Muscle of leg (tissue), 11 donors: ENCODE measurements around the gene TMEM54. TPM values are rescaled to one million over a fixed set of nuclear protein-coding genes. Genes with fewer than 3 reads are reported as not detected.

Source experiments
- DNase-seq: peaks from one replicate; pipeline ENCODE4 v3.0.0; 2013
- H3K27ac ChIP-seq: one replicate; pipeline ENCODE4 v1.5.1; 2013; ENCODE audit warnings: mild to moderate bottlenecking, low read length, control low read depth
- H3K27me3 ChIP-seq: one replicate; pipeline ENCODE4 v1.6.1; 2013; ENCODE audit warnings: low read length; ENCODE audit not compliant: control insufficient read depth, insufficient read depth
- H3K36me3 ChIP-seq: one replicate; pipeline ENCODE4 v1.6.1; 2013; ENCODE audit warnings: low read length; ENCODE audit not compliant: control insufficient read depth, insufficient read depth
- H3K4me1 ChIP-seq: one replicate; pipeline ENCODE4 v1.6.1; 2013; ENCODE audit warnings: low read length; ENCODE audit not compliant: control insufficient read depth, insufficient read depth
- H3K4me3 ChIP-seq: one replicate; pipeline ENCODE4 v1.5.1; 2013; ENCODE audit warnings: low read length, control low read depth
- H3K9me3 ChIP-seq: replicated peaks from 2 replicates; pipeline ENCODE4 v1.6.1; 2013; ENCODE audit warnings: low read depth, low read length; ENCODE audit not compliant: control insufficient read depth
- WGBS: methylation state at CpG from one replicate; pipeline ENCODE4 v1.1.5; 2013; ENCODE audit warnings: missing lambda C conversion rate; ENCODE audit not compliant: insufficient coverage; 5-methylcytosine and 5-hydroxymethylcytosine counted together
- polyA plus RNA-seq, 8 donors: library from polyadenylated mRNA; unstranded; fragments of 120-200 nt; gene quantifications; one replicate each; pipeline versions ENCODE4 v1.2.1 to v1.2.3, GENCODE V29; 2013; ENCODE audit warnings: inconsistent platforms in 1 of 8, low replicate concordance in 1 of 8; ENCODE audit not compliant: insufficient read length in 8 of 8, insufficient read depth in 1 of 8
- total RNA-seq: library from RNA; stranded (reverse); fragments of 120-200 nt; gene quantifications from one replicate; pipeline ENCODE4 v1.2.4, GENCODE V29; 2013

TMEM54 gene
- total and polyA plus RNA-seq, 9 donors: 4.7 to 12.2 (median 6.1) TPM

GRCh38 chr1:32903991-32904785 is 3.0 kb upstream of the TMEM54 start:
- H3K4me3 ChIP-seq: no peak overlapping the region
- H3K4me1 ChIP-seq: peaks cover 13% of the 10 kb centered on the region
- peaks cover 32% of the 10 kb centered on the region for H3K27me3 ChIP-seq
- H3K27ac ChIP-seq: no peak overlapping the region
- no peaks in the 10 kb centered on the region for H3K36me3 ChIP-seq
- WGBS: 60% methylated on average over 1 of the region's 3 CpGs
- no peaks in the 10 kb centered on the region for H3K9me3 ChIP-seq
- no peak for DNase-seq

GRCh38 chr1:32902535-32902920 is 1.3 kb upstream of the TMEM54 start:
- 65% methylated on average over 6 of the region's 6 CpGs for WGBS
- Histone ChIP-seq H3K36me3 (no peaks in the 10 kb centered on the region), H3K4me3 (no peak overlapping the region), H3K4me1 (peaks cover 13% of the 10 kb centered on the region), H3K27ac (no peak overlapping the region), H3K27me3 (peaks cover 37% of the 10 kb centered on the region), H3K9me3 (no peaks in the 10 kb centered on the region)
- no peak for DNase-seq

GRCh38 chr1:32901823-32902534 is 790 bp upstream of the TMEM54 start:
- Histone ChIP-seq H3K27me3 (peaks cover 37% of the 10 kb centered on the region), H3K9me3 (no peaks in the 10 kb centered on the region), H3K4me1 (peaks cover 13% of the 10 kb centered on the region), H3K4me3 (peak overlapping the region; percentile 53), H3K36me3 (no peaks in the 10 kb centered on the region), H3K27ac (no peak overlapping the region)
- no CpG with 5 or more reads among the region's 24 CpGs for WGBS
- no peak for DNase-seq

- peaks cover 13% of the 10 kb centered on the region for H3K4me1 ChIP-seq
- peaks cover 39% of the 10 kb centered on the region for H3K27me3 ChIP-seq
- H3K36me3 ChIP-seq: no peaks in the 10 kb centered on the region
- H3K9me3 ChIP-seq: no peaks in the 10 kb centered on the region
- no peak overlapping the region for H3K27ac ChIP-seq
- H3K4me3 ChIP-seq: peak overlapping the region; percentile 54
- WGBS: 14% methylated on average over 13 of the region's 22 CpGs
- no peak for DNase-seq
Observed at GRCh38 chr1:32900371-32900955, 726 bp downstream of the TMEM54 start.

GRCh38 chr1:32899586-32900296 is 1.4 kb downstream of the TMEM54 start:
- WGBS: 73% methylated on average over 6 of the region's 7 CpGs
- Histone ChIP-seq H3K4me1 (peaks cover 13% of the 10 kb centered on the region), H3K9me3 (no peaks in the 10 kb centered on the region), H3K4me3 (no peak overlapping the region), H3K27me3 (peaks cover 42% of the 10 kb centered on the region), H3K27ac (no peak overlapping the region), H3K36me3 (no peaks in the 10 kb centered on the region)
- DNase-seq: no peak

GRCh38 chr1:32898958-32899357 is 2.2 kb downstream of the TMEM54 start:
- H3K36me3 ChIP-seq: no peaks in the 10 kb centered on the region
- no peak overlapping the region for H3K4me3 ChIP-seq
- no peak for DNase-seq
- peaks cover 48% of the 10 kb centered on the region for H3K27me3 ChIP-seq
- no peak overlapping the region for H3K27ac ChIP-seq
- H3K4me1 ChIP-seq: peaks cover 13% of the 10 kb centered on the region
- WGBS: 100% methylated on average over 2 of the region's 3 CpGs
- H3K9me3 ChIP-seq: no peaks in the 10 kb centered on the region

GRCh38 chr1:32898056-32898455 is 3.1 kb downstream of the TMEM54 start:
- Histone ChIP-seq H3K4me1 (peaks cover 17% of the 10 kb centered on the region), H3K36me3 (no peaks in the 10 kb centered on the region), H3K27ac (no peak overlapping the region), H3K27me3 (peaks cover 56% of the 10 kb centered on the region), H3K4me3 (no peak overlapping the region), H3K9me3 (no peaks in the 10 kb centered on the region)
- DNase-seq: no peak
- WGBS: 88% methylated on average over 9 of the region's 9 CpGs

- Histone ChIP-seq H3K4me1 (peaks cover 21% of the 10 kb centered on the region), H3K27me3 (peaks cover 56% of the 10 kb centered on the region), H3K9me3 (no peaks in the 10 kb centered on the region), H3K4me3 (no peak overlapping the region), H3K27ac (no peak overlapping the region), H3K36me3 (no peaks in the 10 kb centered on the region)
- 58% methylated on average over 9 of the region's 11 CpGs for whole genome bisulfite sequencing
- no peak for DNase-seq
Observed at GRCh38 chr1:32897082-32898049, 3.8 kb downstream of the TMEM54 start.

- Histone ChIP-seq H3K27ac (no peak overlapping the region), H3K27me3 (peaks cover 57% of the 10 kb centered on the region), H3K36me3 (no peaks in the 10 kb centered on the region), H3K4me1 (peaks cover 20% of the 10 kb centered on the region), H3K9me3 (no peaks in the 10 kb centered on the region), H3K4me3 (no peak overlapping the region)
- WGBS: 66% methylated on average over 5 of the region's 5 CpGs
- no peak for DNase-seq
Observed at GRCh38 chr1:32896451-32896850, 4.7 kb downstream of the TMEM54 start.
